Glutamatergic neuron (in vitro differentiated cells): ENCODE measurements around the gene FGF18. TPM values are rescaled to one million over a fixed set of nuclear protein-coding genes. Genes with fewer than 3 reads are reported as not detected.

Experiments used
- DNase-seq: peaks from one replicate; pipeline ENCODE4 v3.0.0; 2022
- H3K27ac Mint-ChIP-seq: one replicate; pipeline ENCODE4 v1.8.0; 2020; ENCODE audit warnings: mild to moderate bottlenecking, mixed read lengths, inconsistent platforms; ENCODE audit not compliant: unreplicated experiment
- H3K27me3 Mint-ChIP-seq: one replicate; pipeline ENCODE4 v1.8.0; 2020; ENCODE audit warnings: mild to moderate bottlenecking, moderate library complexity, mixed read lengths, inconsistent platforms; ENCODE audit not compliant: unreplicated experiment
- H3K36me3 Mint-ChIP-seq: one replicate; pipeline ENCODE4 v1.8.0; 2020; ENCODE audit warnings: mild to moderate bottlenecking, mixed read lengths, inconsistent platforms; ENCODE audit not compliant: unreplicated experiment
- H3K4me1 Mint-ChIP-seq: one replicate; pipeline ENCODE4 v1.8.0; 2020; ENCODE audit warnings: mild to moderate bottlenecking, low read depth, mixed read lengths, inconsistent platforms; ENCODE audit not compliant: unreplicated experiment
- H3K4me3 Mint-ChIP-seq: one replicate; pipeline ENCODE4 v1.8.0; 2020; ENCODE audit warnings: mild to moderate bottlenecking, mixed read lengths, inconsistent platforms; ENCODE audit not compliant: unreplicated experiment
- H3K9me3 Mint-ChIP-seq: one replicate; pipeline ENCODE4 v1.8.0; 2020; ENCODE audit warnings: mild to moderate bottlenecking, moderate library complexity, mixed read lengths, inconsistent platforms; ENCODE audit not compliant: unreplicated experiment
- total RNA-seq: library from RNA; stranded (reverse); fragmentation: NEBNext Ultra II Directional; extraction: Animal tissue kit (Norgen Biotek cat#: 25700); gene quantifications from one replicate; pipeline ENCODE4 v1.2.1, GENCODE V29; 2021; ENCODE audit not compliant: unreplicated experiment
- TF ChIP-seq, protein P1 (sequence below): fragments of 200-600 bp; sonication (generic); IDR thresholded peaks from one replicate; pipeline ENCODE4 v1.5.0; 2021; ENCODE audit not compliant: partially characterized antibody, unreplicated experiment

The FGF18 gene
- total RNA-seq, 1 donor from 2014 or later, result 26.3 TPM

DNA sequence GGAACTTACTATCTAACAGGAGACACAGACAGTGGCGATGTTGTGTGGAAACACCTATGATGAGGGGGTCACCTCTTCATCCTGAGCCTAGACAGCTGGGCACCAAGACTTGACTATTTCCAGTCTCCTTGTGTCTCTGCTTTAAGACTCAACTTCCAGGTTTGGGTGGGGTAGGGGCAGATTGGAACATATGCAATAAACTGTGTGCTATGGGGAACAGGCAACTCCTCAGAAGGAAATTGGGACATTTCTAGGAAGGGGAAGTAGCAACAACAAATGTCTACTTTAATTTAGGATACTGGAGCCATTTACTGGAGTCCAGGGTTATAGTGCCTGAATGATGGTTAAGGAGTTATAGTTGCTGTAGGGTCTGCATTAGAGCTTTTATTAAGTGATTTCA is 57.3 kb downstream of the FGF18 start:
- no peaks in the 10 kb centered on the region for H3K27me3 Mint-ChIP-seq
- H3K36me3 Mint-ChIP-seq, result peaks cover 4% of the 10 kb centered on the region
- no peak for DNase-seq
- H3K4me1 Mint-ChIP-seq, result no peaks in the 10 kb centered on the region
- TF ChIP-seq, protein P1, sequence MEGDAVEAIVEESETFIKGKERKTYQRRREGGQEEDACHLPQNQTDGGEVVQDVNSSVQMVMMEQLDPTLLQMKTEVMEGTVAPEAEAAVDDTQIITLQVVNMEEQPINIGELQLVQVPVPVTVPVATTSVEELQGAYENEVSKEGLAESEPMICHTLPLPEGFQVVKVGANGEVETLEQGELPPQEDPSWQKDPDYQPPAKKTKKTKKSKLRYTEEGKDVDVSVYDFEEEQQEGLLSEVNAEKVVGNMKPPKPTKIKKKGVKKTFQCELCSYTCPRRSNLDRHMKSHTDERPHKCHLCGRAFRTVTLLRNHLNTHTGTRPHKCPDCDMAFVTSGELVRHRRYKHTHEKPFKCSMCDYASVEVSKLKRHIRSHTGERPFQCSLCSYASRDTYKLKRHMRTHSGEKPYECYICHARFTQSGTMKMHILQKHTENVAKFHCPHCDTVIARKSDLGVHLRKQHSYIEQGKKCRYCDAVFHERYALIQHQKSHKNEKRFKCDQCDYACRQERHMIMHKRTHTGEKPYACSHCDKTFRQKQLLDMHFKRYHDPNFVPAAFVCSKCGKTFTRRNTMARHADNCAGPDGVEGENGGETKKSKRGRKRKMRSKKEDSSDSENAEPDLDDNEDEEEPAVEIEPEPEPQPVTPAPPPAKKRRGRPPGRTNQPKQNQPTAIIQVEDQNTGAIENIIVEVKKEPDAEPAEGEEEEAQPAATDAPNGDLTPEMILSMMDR, result no peak
- no peak overlapping the region for H3K4me3 Mint-ChIP-seq
- H3K9me3 Mint-ChIP-seq, result peaks cover 2% of the 10 kb centered on the region
- no peak overlapping the region for H3K27ac Mint-ChIP-seq

DNA sequence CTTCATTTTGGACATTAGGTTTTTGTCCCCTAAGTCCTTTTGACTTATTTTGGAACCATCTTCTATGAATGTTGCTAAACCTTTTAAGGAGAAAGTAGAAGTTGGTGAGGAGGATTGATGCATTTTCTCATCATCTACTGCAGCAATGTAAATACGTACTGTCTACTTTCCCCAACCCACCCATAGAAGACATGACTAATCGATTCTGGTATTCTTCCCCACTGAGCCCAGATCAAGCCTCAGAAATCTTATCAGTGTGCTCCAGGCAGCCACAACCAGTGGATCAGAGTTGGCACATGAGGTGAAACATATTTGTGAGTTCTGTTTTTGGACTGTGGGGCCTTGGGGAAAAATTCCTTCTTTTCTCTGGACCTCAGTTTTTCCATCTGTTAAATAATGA is 57.7 kb downstream of the FGF18 start:
- no peak overlapping the region for H3K27ac Mint-ChIP-seq
- no peak overlapping the region for H3K4me3 Mint-ChIP-seq
- no peaks in the 10 kb centered on the region for H3K27me3 Mint-ChIP-seq
- TF ChIP-seq, protein P1, result no peak
- peaks cover 4% of the 10 kb centered on the region for H3K36me3 Mint-ChIP-seq
- no peak for DNase-seq
- no peaks in the 10 kb centered on the region for H3K4me1 Mint-ChIP-seq
- H3K9me3 Mint-ChIP-seq, result peaks cover 2% of the 10 kb centered on the region

DNA sequence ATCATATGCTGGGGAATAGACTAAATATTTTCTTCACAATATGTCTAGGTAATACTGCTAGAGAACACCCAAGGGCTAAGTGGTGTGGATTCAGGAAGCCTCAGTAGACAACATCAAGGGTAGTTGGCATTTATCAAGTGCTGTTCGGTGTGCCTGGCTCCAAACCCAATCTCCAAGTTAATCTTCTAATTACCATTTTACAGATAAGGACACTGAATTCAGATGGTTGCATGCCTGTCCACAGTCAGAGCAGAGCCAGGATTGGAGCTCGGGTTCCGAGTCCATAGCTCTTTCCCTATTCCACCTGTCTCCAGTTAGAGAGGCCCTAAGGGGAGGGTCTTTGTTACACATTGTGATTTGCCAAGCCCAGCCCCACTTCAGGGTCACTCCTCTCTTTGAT is 58.2 kb downstream of the FGF18 start:
- peaks cover 1% of the 10 kb centered on the region for H3K27me3 Mint-ChIP-seq
- H3K36me3 Mint-ChIP-seq, result peaks cover 4% of the 10 kb centered on the region
- H3K27ac Mint-ChIP-seq, result no peak overlapping the region
- H3K9me3 Mint-ChIP-seq, result peaks cover 2% of the 10 kb centered on the region
- H3K4me3 Mint-ChIP-seq, result no peak overlapping the region
- TF ChIP-seq, protein P1, result no peak
- no peaks in the 10 kb centered on the region for H3K4me1 Mint-ChIP-seq
- DNase-seq, result no peak

DNA sequence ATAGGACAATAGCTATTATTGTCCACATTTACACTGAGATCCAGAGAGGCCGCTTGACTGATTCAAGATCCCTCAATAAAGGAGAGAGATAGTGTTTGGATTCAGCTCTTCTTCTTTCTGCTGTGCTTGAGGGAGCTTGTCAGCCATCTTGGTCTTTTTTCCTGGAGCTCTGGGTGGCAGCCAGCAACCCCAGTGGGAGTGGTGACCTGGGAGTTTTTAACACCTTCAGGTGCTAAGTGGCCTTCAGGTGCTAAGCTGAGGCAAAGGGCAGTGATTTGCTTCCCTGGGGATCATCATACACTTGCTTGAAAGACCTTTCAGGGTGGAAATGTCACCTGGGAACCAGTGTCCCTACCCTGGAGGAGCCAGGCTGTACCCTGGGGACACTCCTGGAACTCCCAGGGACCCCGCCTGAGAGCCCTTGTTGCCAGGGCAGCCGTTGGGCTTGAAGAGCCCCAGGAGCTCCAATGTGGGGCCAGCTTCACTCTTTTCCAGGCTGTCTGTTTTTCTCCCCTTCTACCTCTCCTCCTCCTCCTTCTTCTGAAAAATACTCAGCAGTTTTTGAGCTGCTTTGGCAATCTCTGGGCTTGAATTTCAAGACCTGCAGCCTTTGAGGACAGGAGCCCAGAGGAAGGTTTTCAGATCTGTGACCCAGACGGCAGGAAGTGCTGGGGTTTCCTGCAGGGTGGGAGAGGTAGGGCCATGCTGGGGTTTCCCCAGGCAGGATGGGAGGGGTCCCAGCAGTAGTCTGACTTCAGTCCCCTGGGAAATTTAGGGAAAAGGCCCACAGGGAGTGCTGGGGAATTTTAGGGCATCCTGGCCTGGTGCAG is 59.7 kb downstream of the FGF18 start:
- TF ChIP-seq, protein P1, result no peak
- no peak for DNase-seq
- peaks cover 1% of the 10 kb centered on the region for H3K4me1 Mint-ChIP-seq
- peaks cover 4% of the 10 kb centered on the region for H3K36me3 Mint-ChIP-seq
- H3K9me3 Mint-ChIP-seq, result peaks cover 2% of the 10 kb centered on the region
- no peak overlapping the region for H3K4me3 Mint-ChIP-seq
- H3K27me3 Mint-ChIP-seq, result peaks cover 3% of the 10 kb centered on the region
- no peak overlapping the region for H3K27ac Mint-ChIP-seq

DNA sequence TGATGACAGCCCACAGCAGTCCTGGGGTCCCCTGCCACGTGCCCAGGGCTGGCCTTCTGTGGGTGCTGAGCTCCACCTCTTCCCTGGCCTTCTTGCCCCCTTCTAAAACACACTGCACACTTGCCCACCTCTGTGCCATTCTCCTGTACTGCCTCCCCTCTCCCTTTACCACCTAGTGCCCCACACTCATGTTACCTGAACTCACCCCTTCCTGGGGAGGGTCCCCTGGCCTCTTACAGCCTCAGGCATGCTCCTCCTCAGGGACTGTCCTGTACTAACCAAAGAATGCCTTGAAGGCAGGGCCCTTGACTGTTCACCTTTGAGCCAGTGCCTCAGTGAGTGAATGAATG is 60.3 kb downstream of the FGF18 start:
- H3K9me3 Mint-ChIP-seq, result peaks cover 7% of the 10 kb centered on the region
- H3K4me3 Mint-ChIP-seq, result peak overlapping the region; percentile 17
- TF ChIP-seq, protein P1, result no peak
- H3K36me3 Mint-ChIP-seq, result peaks cover 2% of the 10 kb centered on the region
- peak overlapping the region; percentile 9 for H3K27ac Mint-ChIP-seq
- peaks cover 3% of the 10 kb centered on the region for H3K27me3 Mint-ChIP-seq
- peaks cover 1% of the 10 kb centered on the region for H3K4me1 Mint-ChIP-seq
- no peak for DNase-seq
